AG04450 (cell line): ENCODE results near the gene WWOX. TPM values are rescaled to one million over a fixed set of nuclear protein-coding genes. Genes with fewer than 3 reads are reported as not detected.

ENCODE experiments used
- CTCF ChIA-PET: fragments of 300-600, 350-600 bp; formaldehyde crosslinking; extraction: SDS; loops from one replicate; lab custom pipeline; 2022; ENCODE audit warnings: antibody characterized with exemption, inconsistent platforms; lab: Charles Lee
- POLR2A ChIA-PET: fragments of 350-600 bp; formaldehyde crosslinking; extraction: SDS; loops from one replicate; lab custom pipeline; 2021; ENCODE audit warnings: antibody characterized with exemption, inconsistent platforms; lab: Yijun Ruan, JAX
- DNase-seq: peaks from one replicate; pipeline ENCODE4 v3.0.0-alpha.2; 2011; ENCODE audit warnings: low read depth, low spot score
- H3K27ac ChIP-seq: one replicate; pipeline ENCODE4 v1.5.1; 2012; ENCODE audit warnings: low read depth, low read length, control low read depth
- H3K27me3 ChIP-seq: one replicate; pipeline ENCODE4 v1.6.0; 2012; ENCODE audit warnings: low read length; ENCODE audit not compliant: control insufficient read depth, insufficient read depth
- H3K4me3 ChIP-seq: 2 replicates; pipeline ENCODE4 v1.5.1; 2011; ENCODE audit warnings: mild to moderate bottlenecking, low read depth, low read length, control low read depth
- H3K9me3 ChIP-seq: 2 replicates; pipeline ENCODE4 v1.5.1; 2012; ENCODE audit warnings: low read length; ENCODE audit not compliant: control insufficient read depth, insufficient read depth
- polyA plus RNA-seq: library from polyadenylated mRNA; depleted of rRNA; stranded (reverse); fragments of >200 nt; gene quantifications from 2 replicates; pipeline ENCODE4 v1.2.3, GENCODE V29; 2011
- TF ChIP-seq, protein P1 (sequence below): IDR thresholded peaks from 2 replicates; pipeline ENCODE4 v1.5.1; 2011; ENCODE audit warnings: low read depth, low read length, control low read depth, inconsistent platforms

Gene WWOX
- polyA plus RNA-seq, 1 experiment = 2.1 TPM

DNA sequence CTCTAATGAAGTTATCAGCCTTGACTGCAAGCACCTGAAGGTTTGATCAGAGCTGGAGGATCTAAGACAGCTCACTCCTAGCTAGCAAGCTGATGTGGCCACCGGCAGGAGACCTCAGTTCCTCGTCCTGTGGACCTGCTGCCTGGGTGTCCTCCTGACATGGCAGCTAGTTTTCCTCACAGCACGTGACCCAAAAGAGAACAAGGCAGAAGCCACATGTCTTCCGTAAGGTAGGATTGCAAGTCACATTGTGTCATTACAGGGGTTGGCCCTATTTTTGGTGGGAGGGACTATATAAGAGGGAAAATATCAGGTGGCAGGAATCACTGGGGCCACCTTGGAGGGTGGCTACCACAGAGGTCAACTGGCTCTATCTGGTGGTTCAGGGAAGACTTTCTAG is 18.1 kb upstream of the WWOX start:
- H3K4me3 ChIP-seq = no peak overlapping the region
- CTCF ChIA-PET = no interaction called here

DNA sequence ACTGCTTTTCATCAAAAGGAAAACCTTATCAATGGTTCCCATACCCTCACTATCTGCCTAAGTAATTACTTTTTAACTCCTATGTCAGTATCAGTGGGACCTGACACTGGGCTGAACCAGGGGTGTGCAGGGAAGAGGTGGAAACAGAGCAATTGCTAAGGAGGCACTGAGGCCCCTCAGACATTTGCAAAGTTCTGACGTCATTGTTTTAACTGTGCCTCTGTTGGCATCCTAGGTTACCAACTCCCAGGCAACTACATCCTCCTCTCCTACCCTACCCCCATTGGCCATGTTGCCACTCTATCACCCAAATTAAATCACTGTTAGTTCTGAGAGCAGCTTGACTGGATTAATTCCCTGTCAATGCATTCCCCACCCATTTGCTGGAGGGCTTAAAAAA is 8.0 kb upstream of the WWOX start:
- Histone ChIP-seq H3K9me3 (no peaks in the 10 kb centered on the region), H3K27me3 (peaks cover 4% of the 10 kb centered on the region), H3K27ac (no peak overlapping the region), H3K4me3 (no peak overlapping the region)
- POLR2A ChIA-PET = no interaction called here
- TF ChIP-seq, protein P1, sequence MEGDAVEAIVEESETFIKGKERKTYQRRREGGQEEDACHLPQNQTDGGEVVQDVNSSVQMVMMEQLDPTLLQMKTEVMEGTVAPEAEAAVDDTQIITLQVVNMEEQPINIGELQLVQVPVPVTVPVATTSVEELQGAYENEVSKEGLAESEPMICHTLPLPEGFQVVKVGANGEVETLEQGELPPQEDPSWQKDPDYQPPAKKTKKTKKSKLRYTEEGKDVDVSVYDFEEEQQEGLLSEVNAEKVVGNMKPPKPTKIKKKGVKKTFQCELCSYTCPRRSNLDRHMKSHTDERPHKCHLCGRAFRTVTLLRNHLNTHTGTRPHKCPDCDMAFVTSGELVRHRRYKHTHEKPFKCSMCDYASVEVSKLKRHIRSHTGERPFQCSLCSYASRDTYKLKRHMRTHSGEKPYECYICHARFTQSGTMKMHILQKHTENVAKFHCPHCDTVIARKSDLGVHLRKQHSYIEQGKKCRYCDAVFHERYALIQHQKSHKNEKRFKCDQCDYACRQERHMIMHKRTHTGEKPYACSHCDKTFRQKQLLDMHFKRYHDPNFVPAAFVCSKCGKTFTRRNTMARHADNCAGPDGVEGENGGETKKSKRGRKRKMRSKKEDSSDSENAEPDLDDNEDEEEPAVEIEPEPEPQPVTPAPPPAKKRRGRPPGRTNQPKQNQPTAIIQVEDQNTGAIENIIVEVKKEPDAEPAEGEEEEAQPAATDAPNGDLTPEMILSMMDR = no peak
- no peak for DNase-seq
- CTCF ChIA-PET = interaction anchor here (1.6 kb wide), 1 partner anchor 8 kb away, joined by 3 read pairs; the partner anchor contains the start of gene WWOX

More for the DNA sequence above, 18.1 kb upstream of the WWOX start:
- POLR2A ChIA-PET = no interaction called here
- Histone ChIP-seq H3K9me3 (no peaks in the 10 kb centered on the region), H3K27me3 (no peaks in the 10 kb centered on the region), H3K27ac (no peak overlapping the region)
- TF ChIP-seq, protein P1 = no peak
- DNase-seq = no peak

DNA sequence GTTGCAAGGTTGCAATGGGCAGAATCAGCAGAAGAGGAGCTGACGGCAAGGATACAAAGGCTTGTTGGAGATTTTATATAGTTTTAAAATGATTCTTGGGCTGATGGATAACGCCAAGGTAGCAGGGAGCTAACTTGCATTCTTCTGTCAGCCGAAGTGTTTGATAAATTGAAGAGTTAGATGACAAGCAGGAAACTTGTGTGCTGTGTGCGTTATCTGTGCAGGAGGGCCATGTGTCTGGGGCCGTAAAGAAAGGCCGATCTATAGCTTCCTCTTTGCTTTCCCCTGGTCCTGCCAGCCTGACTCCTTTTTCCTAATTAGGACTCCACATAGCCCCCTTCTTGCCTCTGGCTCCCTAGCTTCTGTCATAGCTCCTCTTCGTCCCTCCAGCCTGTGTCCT is 6.7 kb upstream of the WWOX start:
- H3K4me3 ChIP-seq = no peak overlapping the region
- peaks cover 4% of the 10 kb centered on the region for H3K27me3 ChIP-seq
- no peak for DNase-seq
- ChIA-PET CTCF (interaction anchor here (0.7 kb wide), 1 partner anchor 12 kb away, joined by 3 read pairs; no protein-coding TSS in a partner anchor), POLR2A (no interaction called here)
- TF ChIP-seq, protein P1 = no peak
- H3K27ac ChIP-seq = no peak overlapping the region
- no peaks in the 10 kb centered on the region for H3K9me3 ChIP-seq

DNA sequence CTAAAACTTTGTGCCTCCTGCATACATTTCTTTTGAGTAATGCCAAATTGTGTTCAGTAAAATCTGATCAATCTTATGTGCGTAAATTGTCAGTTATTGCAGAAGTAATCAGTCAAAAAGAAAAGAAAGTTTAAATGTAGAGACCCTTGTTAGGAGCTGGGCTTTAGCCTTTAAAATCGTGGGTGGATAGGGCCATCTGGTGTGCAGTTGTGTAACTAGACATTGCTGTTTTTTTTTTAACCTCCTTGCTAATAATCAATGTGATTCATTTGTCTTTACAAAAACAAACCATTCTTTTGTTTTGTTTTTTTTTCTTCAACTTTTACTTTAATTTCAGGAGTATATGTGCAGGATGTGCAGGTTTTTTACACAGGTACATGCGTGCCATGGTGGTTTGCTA is 5.3 kb upstream of the WWOX start:
- TF ChIP-seq, protein P1 = peak; percentile 14; the same call in 1 of the 2 replicates
- no peaks in the 10 kb centered on the region for H3K9me3 ChIP-seq
- peaks cover 4% of the 10 kb centered on the region for H3K27me3 ChIP-seq
- POLR2A ChIA-PET = no interaction called here
- no peak overlapping the region for H3K4me3 ChIP-seq
- DNase-seq = no peak
- CTCF ChIA-PET = interaction anchor here (0.7 kb wide), 1 partner anchor 422 kb away, joined by 3 read pairs; no protein-coding TSS in a partner anchor
- no peak overlapping the region for H3K27ac ChIP-seq

DNA sequence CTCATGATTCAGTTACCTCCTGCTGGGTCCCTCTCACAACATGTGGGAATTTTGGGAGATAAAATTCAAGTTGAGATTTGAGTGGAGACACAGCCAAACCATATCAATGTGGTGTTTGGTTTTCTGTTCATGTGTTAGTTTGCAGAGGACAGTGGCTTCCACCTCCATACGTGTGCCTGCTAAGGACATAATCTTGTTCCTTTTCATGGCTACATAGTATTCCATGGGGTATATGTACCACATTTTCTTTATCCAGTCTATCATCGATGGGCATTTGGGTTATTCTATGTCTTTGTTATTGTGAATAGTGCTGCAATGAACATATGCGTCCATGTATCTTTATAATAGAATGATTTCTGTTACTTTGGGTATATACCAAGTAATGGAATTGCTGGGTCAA is 4.5 kb upstream of the WWOX start:
- CTCF ChIA-PET = interaction anchor here (0.7 kb wide), 1 partner anchor 423 kb away, joined by 3 read pairs; no protein-coding TSS in a partner anchor

More for the DNA sequence above, 4.5 kb upstream of the WWOX start:
- Histone ChIP-seq H3K27ac (no peak overlapping the region), H3K4me3 (no peak overlapping the region), H3K9me3 (no peaks in the 10 kb centered on the region; the same call in 1 of the 2 replicates), H3K27me3 (peaks cover 4% of the 10 kb centered on the region)
- TF ChIP-seq, protein P1 = no peak
- POLR2A ChIA-PET = no interaction called here
- DNase-seq = no peak
